Measurements from ENCODE around the gene C9. TPM values are rescaled to one million over a fixed set of nuclear protein-coding genes. Genes with fewer than 3 reads are reported as not detected.

Gene C9
- total RNA-seq, 2 experiments from 2014 or later, result not detected

GRCh38 chr5:39363217-39363616 is 1.1 kb downstream of the C9 start:
- H3K27me3 Mint-ChIP-seq, result peaks cover 3% of the 10 kb centered on the region
- CTCF ChIA-PET, result interaction anchor here (0.7 kb wide), 1 partner anchor 13 kb away, joined by 3 read pairs; no protein-coding TSS in a partner anchor
- H3K4me1 Mint-ChIP-seq, result no peaks in the 10 kb centered on the region
- ATAC-seq (no peak), DNase-seq (no peak)
- H3K27ac Mint-ChIP-seq, result no peak overlapping the region
- no peak overlapping the region for H3K4me3 Mint-ChIP-seq
- H3K9me3 Mint-ChIP-seq (ENCODE audit: low read depth), result peaks cover 2% of the 10 kb centered on the region
- H3K36me3 Mint-ChIP-seq, result no peaks in the 10 kb centered on the region

- CTCF ChIA-PET, result interaction anchor here (0.7 kb wide), 1 partner anchor 13 kb away, joined by 3 read pairs; no protein-coding TSS in a partner anchor
- Mint-ChIP-seq H3K4me1 (no peaks in the 10 kb centered on the region), H3K9me3 (ENCODE audit: low read depth) (peaks cover 2% of the 10 kb centered on the region), H3K4me3 (no peak overlapping the region), H3K27ac (no peak overlapping the region), H3K36me3 (no peaks in the 10 kb centered on the region), H3K27me3 (peaks cover 3% of the 10 kb centered on the region)
- ATAC-seq (no peak), DNase-seq (no peak)
Measured at GRCh38 chr5:39362646-39363045, 1.6 kb downstream of the C9 start.

- CTCF ChIA-PET, result interaction anchor here (0.7 to 1.3 kb wide), 2 partner anchors 15 to 187 kb away, joined by 3 to 5 read pairs; no protein-coding TSS in a partner anchor
- Mint-ChIP-seq H3K36me3 (no peaks in the 10 kb centered on the region), H3K4me1 (no peaks in the 10 kb centered on the region), H3K27ac (no peak overlapping the region), H3K4me3 (no peak overlapping the region), H3K27me3 (peaks cover 3% of the 10 kb centered on the region), H3K9me3 (ENCODE audit: low read depth) (peaks cover 2% of the 10 kb centered on the region)
- ATAC-seq (no peak), DNase-seq (no peak)
Measured at GRCh38 chr5:39361306-39361705, 3.0 kb downstream of the C9 start.

- ATAC-seq (no peak), DNase-seq (no peak)
- Mint-ChIP-seq H3K9me3 (ENCODE audit: low read depth) (peaks cover 2% of the 10 kb centered on the region), H3K4me1 (no peaks in the 10 kb centered on the region), H3K27me3 (peaks cover 3% of the 10 kb centered on the region), H3K27ac (no peak overlapping the region), H3K4me3 (no peak overlapping the region), H3K36me3 (no peaks in the 10 kb centered on the region)
- CTCF ChIA-PET, result interaction anchor here (1.3 kb wide), 1 partner anchor 16 kb away, joined by 5 read pairs; no protein-coding TSS in a partner anchor
Measured at GRCh38 chr5:39360471-39361111, 3.7 kb downstream of the C9 start.

- no peak overlapping the region for H3K27ac Mint-ChIP-seq
- no peaks in the 10 kb centered on the region for H3K4me1 Mint-ChIP-seq
- H3K4me3 Mint-ChIP-seq, result no peak overlapping the region
- H3K9me3 Mint-ChIP-seq (ENCODE audit: low read depth), result peaks cover 12% of the 10 kb centered on the region
- DNase-seq (no peak), ATAC-seq (no peak)
- CTCF ChIA-PET, result no interaction called here
- peaks cover 3% of the 10 kb centered on the region for H3K27me3 Mint-ChIP-seq
- H3K36me3 Mint-ChIP-seq, result no peaks in the 10 kb centered on the region
Measured at GRCh38 chr5:39356263-39356662, 8.0 kb downstream of the C9 start.

GRCh38 chr5:39355324-39355723 is 9.0 kb downstream of the C9 start:
- Mint-ChIP-seq H3K27ac (no peak overlapping the region), H3K4me3 (no peak overlapping the region), H3K36me3 (no peaks in the 10 kb centered on the region), H3K9me3 (ENCODE audit: low read depth) (peaks cover 12% of the 10 kb centered on the region), H3K27me3 (no peaks in the 10 kb centered on the region), H3K4me1 (no peaks in the 10 kb centered on the region)
- ATAC-seq, result no peak
- no peak for DNase-seq
- CTCF ChIA-PET, result no interaction called here

GRCh38 chr5:39353717-39354399 is 10.4 kb downstream of the C9 start:
- CTCF ChIA-PET, result no interaction called here
- H3K4me1 Mint-ChIP-seq, result no peaks in the 10 kb centered on the region
- H3K9me3 Mint-ChIP-seq (ENCODE audit: low read depth), result peaks cover 18% of the 10 kb centered on the region
- H3K27me3 Mint-ChIP-seq, result no peaks in the 10 kb centered on the region
- no peak overlapping the region for H3K4me3 Mint-ChIP-seq
- no peak for ATAC-seq
- H3K27ac Mint-ChIP-seq, result no peak overlapping the region
- DNase-seq, result no peak
- H3K36me3 Mint-ChIP-seq, result no peaks in the 10 kb centered on the region

GRCh38 chr5:39352951-39353350 is 11.3 kb downstream of the C9 start:
- no peaks in the 10 kb centered on the region for H3K27me3 Mint-ChIP-seq
- CTCF ChIA-PET, result no interaction called here
- H3K9me3 Mint-ChIP-seq (ENCODE audit: low read depth), result peaks cover 16% of the 10 kb centered on the region
- H3K27ac Mint-ChIP-seq, result no peak overlapping the region
- H3K4me1 Mint-ChIP-seq, result no peaks in the 10 kb centered on the region
- H3K36me3 Mint-ChIP-seq, result no peaks in the 10 kb centered on the region
- DNase-seq (no peak), ATAC-seq (no peak)
- no peak overlapping the region for H3K4me3 Mint-ChIP-seq

- no peak overlapping the region for H3K27ac Mint-ChIP-seq
- H3K4me3 Mint-ChIP-seq, result no peak overlapping the region
- CTCF ChIA-PET, result no interaction called here
- peaks cover 16% of the 10 kb centered on the region for H3K9me3 Mint-ChIP-seq (ENCODE audit: low read depth)
- DNase-seq, result no peak
- H3K36me3 Mint-ChIP-seq, result no peaks in the 10 kb centered on the region
- ATAC-seq, result no peak
- H3K27me3 Mint-ChIP-seq, result no peaks in the 10 kb centered on the region
- H3K4me1 Mint-ChIP-seq, result no peaks in the 10 kb centered on the region
Measured at GRCh38 chr5:39352170-39352569, 12.1 kb downstream of the C9 start.

GRCh38 chr5:39349484-39349883 is 14.8 kb downstream of the C9 start:
- Mint-ChIP-seq H3K36me3 (no peaks in the 10 kb centered on the region), H3K9me3 (ENCODE audit: low read depth) (peaks cover 16% of the 10 kb centered on the region), H3K27me3 (peaks cover 7% of the 10 kb centered on the region), H3K4me1 (no peaks in the 10 kb centered on the region), H3K27ac (no peak overlapping the region), H3K4me3 (no peak overlapping the region)
- DNase-seq (no peak), ATAC-seq (no peak)
- CTCF ChIA-PET, result no interaction called here

GRCh38 chr5:39342460-39342859 is 21.8 kb downstream of the C9 start:
- CTCF ChIA-PET, result no interaction called here
- ATAC-seq (no peak), DNase-seq (no peak)
- H3K4me1 Mint-ChIP-seq, result no peaks in the 10 kb centered on the region
- H3K9me3 Mint-ChIP-seq (ENCODE audit: low read depth), result no peaks in the 10 kb centered on the region
- no peak overlapping the region for H3K4me3 Mint-ChIP-seq
- H3K27ac Mint-ChIP-seq, result no peak overlapping the region
- peaks cover 15% of the 10 kb centered on the region for H3K27me3 Mint-ChIP-seq
- no peaks in the 10 kb centered on the region for H3K36me3 Mint-ChIP-seq

GRCh38 chr5:39341896-39342295 is 22.4 kb downstream of the C9 start:
- H3K27me3 Mint-ChIP-seq, result peaks cover 15% of the 10 kb centered on the region
- no peaks in the 10 kb centered on the region for H3K9me3 Mint-ChIP-seq (ENCODE audit: low read depth)
- ATAC-seq, result no peak
- H3K36me3 Mint-ChIP-seq, result no peaks in the 10 kb centered on the region
- DNase-seq, result no peak
- H3K27ac Mint-ChIP-seq, result no peak overlapping the region
- H3K4me3 Mint-ChIP-seq, result no peak overlapping the region
- no peaks in the 10 kb centered on the region for H3K4me1 Mint-ChIP-seq
- CTCF ChIA-PET, result no interaction called here

GRCh38 chr5:39340506-39340905 is 23.8 kb downstream of the C9 start:
- Mint-ChIP-seq H3K9me3 (ENCODE audit: low read depth) (no peaks in the 10 kb centered on the region), H3K27me3 (peaks cover 12% of the 10 kb centered on the region), H3K27ac (no peak overlapping the region), H3K4me3 (no peak overlapping the region), H3K36me3 (no peaks in the 10 kb centered on the region), H3K4me1 (no peaks in the 10 kb centered on the region)
- CTCF ChIA-PET, result no interaction called here
- DNase-seq, result no peak
- ATAC-seq, result no peak

GRCh38 chr5:39337252-39337915 is 26.9 kb downstream of the C9 start:
- H3K4me3 Mint-ChIP-seq, result no peak overlapping the region
- no peaks in the 10 kb centered on the region for H3K36me3 Mint-ChIP-seq
- no peak overlapping the region for H3K27ac Mint-ChIP-seq
- DNase-seq (no peak), ATAC-seq (no peak)
- CTCF ChIA-PET, result no interaction called here
- H3K4me1 Mint-ChIP-seq, result no peaks in the 10 kb centered on the region
- peaks cover 4% of the 10 kb centered on the region for H3K27me3 Mint-ChIP-seq
- no peaks in the 10 kb centered on the region for H3K9me3 Mint-ChIP-seq (ENCODE audit: low read depth)

Measured in activated CD8-positive, alpha-beta memory T cell treated with anti-CD3 and anti-CD28 coated beads, Interleukin-2, amount 10 ng/mL, durations not matched to agents 7 days and 5 days (primary cell).